Testis (tissue), 2 donors: ENCODE data around the gene GPS1.

ENCODE experiments used
- CTCF ChIP-seq, 3 experiments: fragments of 450-650 bp in 2 of 3; fragments of 200-600 bp in 1 of 3; sonication (generic) in 1 of 3; IDR thresholded peaks; one replicate each; pipeline ENCODE4 v1.5.1; 2016 to 2019; ENCODE audit warnings: antibody characterized with exemption in 3 of 3, mild to moderate bottlenecking in 2 of 3, moderate library complexity in 1 of 3
- POLR2A ChIP-seq: fragments of 450-650 bp; IDR thresholded peaks from one replicate; pipeline ENCODE4 v1.6.1; 2017; ENCODE audit warnings: antibody characterized with exemption, mild to moderate bottlenecking, moderate library complexity

- TF ChIP-seq CTCF (IDR thresholded peaks at IDR 0.05) (no peak), POLR2A (no peak)
Measured at GRCh38 chr17:82055965-82056728, 4.4 kb downstream of the GPS1 start.
